DND-41 (cell line): ENCODE measurements around the gene NUDT10.
"Not testable (repeated sequence)": the region's sequence is repeated elsewhere in the genome, so short reads cannot be mapped to it uniquely, and the experiment has no call there.

Experiments used
- ATAC-seq: fragments of 200-7000 bp; cut with Tn5 transposase; 3 replicates; pipeline ENCODE4 v1.9.1; 2021; ENCODE audit warnings: low read depth; ENCODE audit not compliant: insufficient read depth
- DNase-seq: peaks from one replicate; pipeline ENCODE4 v3.0.0-alpha.2; 2020
- H2AFZ ChIP-seq: 2 replicates; pipeline ENCODE4 v1.6.0; 2012; ENCODE audit warnings: low read depth, low read length
- H3K27ac ChIP-seq: 2 replicates; pipeline ENCODE4 v1.5.1; 2012; ENCODE audit warnings: low read length, inconsistent platforms
- H3K27me3 ChIP-seq: fragments of 200-600 bp; sonication (generic); 2 replicates; pipeline ENCODE4 v1.6.0; 2012; ENCODE audit warnings: low read length, mild to moderate bottlenecking, inconsistent platforms; ENCODE audit not compliant: insufficient read depth, poor library complexity
- H3K36me3 ChIP-seq: 2 replicates; pipeline ENCODE4 v1.5.1; 2012; ENCODE audit warnings: low read length, inconsistent platforms; ENCODE audit not compliant: insufficient read depth
- H3K4me1 ChIP-seq: 2 replicates; pipeline ENCODE4 v1.5.1; 2012; ENCODE audit warnings: mild to moderate bottlenecking, low read length; ENCODE audit not compliant: insufficient read depth
- H3K4me2 ChIP-seq: 2 replicates; pipeline ENCODE4 v1.6.0; 2012; ENCODE audit warnings: mild to moderate bottlenecking, moderate library complexity, low read length, inconsistent platforms; ENCODE audit not compliant: insufficient read depth
- H3K4me3 ChIP-seq, 2 experiments: fragments of 200-600 bp in 1 of 2; shearing (Covaris generic) in 1 of 2; 2 replicates each; pipeline ENCODE4 v1.5.1; 2012 to 2016; ENCODE audit warnings: inconsistent platforms in 2 of 2, low read length in 2 of 2, mild to moderate bottlenecking in 2 of 2, low read depth in 1 of 2, moderate library complexity in 1 of 2
- H3K79me2 ChIP-seq: 2 replicates; pipeline ENCODE4 v1.6.0; 2012; ENCODE audit warnings: low read length, inconsistent platforms; ENCODE audit not compliant: insufficient read depth
- H3K9ac ChIP-seq: 2 replicates; pipeline ENCODE4 v1.6.0; 2012; ENCODE audit warnings: low read depth, mild to moderate bottlenecking, inconsistent platforms, low read length, moderate library complexity
- H3K9me3 ChIP-seq: 2 replicates; pipeline ENCODE4 v1.5.1; 2012; ENCODE audit warnings: low read length, moderate library complexity, mild to moderate bottlenecking, inconsistent platforms; ENCODE audit not compliant: insufficient read depth, severe bottlenecking
- H4K20me1 ChIP-seq: 2 replicates; pipeline ENCODE4 v1.6.0; 2012; ENCODE audit warnings: low read length; ENCODE audit not compliant: insufficient read depth
- CTCF ChIP-seq: IDR thresholded peaks from 2 replicates; pipeline ENCODE4 v1.5.1; 2012; ENCODE audit warnings: borderline replicate concordance, low read length, moderate library complexity, mild to moderate bottlenecking; ENCODE audit not compliant: poor library complexity, severe bottlenecking; ENCODE audit errors: extremely low read depth
- EZH2 ChIP-seq: IDR thresholded peaks from 3 replicates; pipeline ENCODE4 v1.6.1; 2012; ENCODE audit warnings: borderline replicate concordance, low read depth, mild to moderate bottlenecking, moderate library complexity, low read length, inconsistent platforms; ENCODE audit not compliant: severe bottlenecking

Gene NUDT10

GRCh38 chrX:51316271-51316670 lies 16.4 kb upstream of the NUDT10 start:
- H2AFZ ChIP-seq = no peak overlapping the region
- H3K36me3 ChIP-seq = no peaks in the 10 kb centered on the region
- no peak overlapping the region for H3K4me3 ChIP-seq
- H3K27ac ChIP-seq = no peak overlapping the region
- no peak for TF ChIP-seq EZH2
- TF ChIP-seq CTCF = no peak
- H3K9me3 ChIP-seq = no peaks in the 10 kb centered on the region
- no peaks in the 10 kb centered on the region for H3K79me2 ChIP-seq
- ATAC-seq (no peak), DNase-seq (no peak)
- no peak overlapping the region for H3K9ac ChIP-seq
- H3K27me3 ChIP-seq = no peaks in the 10 kb centered on the region
- H3K4me2 ChIP-seq = no peak overlapping the region
- H3K4me1 ChIP-seq = no peaks in the 10 kb centered on the region
- H4K20me1 ChIP-seq = no peaks in the 10 kb centered on the region

GRCh38 chrX:51332943-51333785 lies 542 bp downstream of the NUDT10 start:
- H3K4me1 ChIP-seq, H3K9ac ChIP-seq, H2AFZ ChIP-seq, H3K4me3 ChIP-seq, H3K9me3 ChIP-seq, H3K36me3 ChIP-seq, DNase-seq, H3K27me3 ChIP-seq, ATAC-seq, H3K79me2 ChIP-seq, H3K4me2 ChIP-seq, H4K20me1 ChIP-seq, H3K27ac ChIP-seq: not testable (repeated sequence)

- no peak overlapping the region for H3K27ac ChIP-seq
- no peak overlapping the region for H3K4me2 ChIP-seq
- no peaks in the 10 kb centered on the region for H3K27me3 ChIP-seq
- H4K20me1 ChIP-seq = no peaks in the 10 kb centered on the region
- H3K9me3 ChIP-seq = no peaks in the 10 kb centered on the region
- H3K36me3 ChIP-seq = no peaks in the 10 kb centered on the region
- DNase-seq (no peak), ATAC-seq (no peak)
- H3K9ac ChIP-seq = no peak overlapping the region
- no peaks in the 10 kb centered on the region for H3K79me2 ChIP-seq
- no peak overlapping the region for H2AFZ ChIP-seq
- no peaks in the 10 kb centered on the region for H3K4me1 ChIP-seq
- no peak overlapping the region for H3K4me3 ChIP-seq
- TF ChIP-seq CTCF = no peak
- no peak for TF ChIP-seq EZH2
Observed at GRCh38 chrX:51334276-51334675, 1.7 kb downstream of the NUDT10 start.

GRCh38 chrX:51336584-51336983 lies 4.0 kb downstream of the NUDT10 start:
- H3K9ac ChIP-seq = no peak overlapping the region
- no peak overlapping the region for H2AFZ ChIP-seq
- H3K4me3 ChIP-seq = no peak overlapping the region
- ATAC-seq (no peak), DNase-seq (peak; percentile 3)
- H3K79me2 ChIP-seq = no peaks in the 10 kb centered on the region
- H3K36me3 ChIP-seq = no peaks in the 10 kb centered on the region
- no peaks in the 10 kb centered on the region for H3K27me3 ChIP-seq
- no peaks in the 10 kb centered on the region for H3K4me1 ChIP-seq
- H3K27ac ChIP-seq = no peak overlapping the region
- TF ChIP-seq CTCF (peak; percentile 42), EZH2 (no peak)
- no peak overlapping the region for H3K4me2 ChIP-seq
- no peaks in the 10 kb centered on the region for H4K20me1 ChIP-seq
- H3K9me3 ChIP-seq = no peaks in the 10 kb centered on the region
